Heart left ventricle (tissue), 16 donors: Measurements from ENCODE around the gene CHTF8. TPM values are rescaled to one million over a fixed set of nuclear protein-coding genes. Genes with fewer than 3 reads are reported as not detected.

Source experiments
- ATAC-seq, 4 donors: fragments of 200-7000 bp; cut with Tn5 transposase; one replicate each; pipeline ENCODE4 v1.9.1; 2020 to 2022; ENCODE audit warnings: moderate library complexity in 4 of 4, mild to moderate bottlenecking in 3 of 4, moderate number of reproducible peaks in 1 of 4
- DNase-seq, 5 donors: peaks; one replicate each; pipeline ENCODE4 v3.0.0-alpha.2; 2020
- H3K27ac ChIP-seq, 12 donors: fragments of 200-600 bp; sonication (generic) in 4 of 12; one replicate each; pipeline versions ENCODE4 v1.5.0 to v1.8.0; 2016 to 2022; ENCODE audit warnings: mild to moderate bottlenecking in 2 of 12
- H3K27me3 ChIP-seq, 9 donors: fragments of 200-600 bp; sonication (generic) in 2 of 9; one replicate each; pipeline versions ENCODE4 v1.5.1 to v1.8.0; 2016 to 2022; ENCODE audit warnings: mild to moderate bottlenecking in 3 of 9
- H3K36me3 ChIP-seq, 9 donors: fragments of 200-600 bp; sonication (generic) in 2 of 9; one replicate each; pipeline versions ENCODE4 v1.5.0 to v1.8.0; 2018 to 2022; ENCODE audit warnings: mild to moderate bottlenecking in 2 of 9
- H3K4me1 ChIP-seq, 12 donors: fragments of 200-600 bp; sonication (generic) in 4 of 12; one replicate each; pipeline versions ENCODE4 v1.5.0 to v1.8.0; 2016 to 2022; ENCODE audit warnings: mild to moderate bottlenecking in 3 of 12
- H3K4me3 ChIP-seq, 12 donors: fragments of 200-600 bp; sonication (generic) in 4 of 12; one replicate each; pipeline versions ENCODE4 v1.5.0 to v1.8.0; 2017 to 2022; ENCODE audit warnings: mild to moderate bottlenecking in 9 of 12, moderate library complexity in 4 of 12
- H3K9me3 ChIP-seq, 12 donors: fragments of 200-600 bp; sonication (generic) in 4 of 12; one replicate each; pipeline versions ENCODE4 v1.5.0 to v1.8.0; 2016 to 2022; ENCODE audit warnings: mild to moderate bottlenecking in 1 of 12
- CTCF ChIP-seq, 12 donors: fragments of 200-600 bp; sonication (generic) in 4 of 12; IDR thresholded peaks; one replicate each; pipeline versions ENCODE4 v1.5.0 to v1.8.0; 2018 to 2022; ENCODE audit warnings: antibody characterized with exemption in 12 of 12, mild to moderate bottlenecking in 5 of 12
- POLR2A ChIP-seq, 2 donors: fragments of 450-650 bp; IDR thresholded peaks; one replicate each; pipeline ENCODE4 v1.6.1; 2017; ENCODE audit warnings: antibody characterized with exemption in 2 of 2, mild to moderate bottlenecking in 2 of 2, moderate library complexity in 2 of 2
- WGBS, 4 donors: extraction: QIAGEN DNeasy Blood & Tissue Kit in 2 of 4; methylation state at CpG; one replicate each; pipeline versions ENCODE4 v1.1.5 to v1.1.7; 2013 to 2018; 5-methylcytosine and 5-hydroxymethylcytosine counted together
- intact Hi-C, 10 donors: fragments of 100-400 bp; cut with DNase I; formaldehyde crosslinking; loops; one replicate each; pipeline versions ENCODE4 v1.11.1 to v1.14.2; 2022
- polyA plus RNA-seq, 2 donors: library from polyadenylated mRNA; stranded (reverse); fragments of 200-250 nt; gene quantifications; one replicate each; pipeline ENCODE4 v1.2.3, GENCODE V29; 2013
- total RNA-seq, 9 donors: library from RNA; depleted of rRNA in 2 of 9; stranded (reverse); fragments of >200 nt in 2 of 9; fragmentation: NEBNext Ultra II Directional in 3 of 9; extraction: Animal tissue kit (Norgen Biotek cat#: 25700) in 3 of 9; gene quantifications; one replicate each; pipeline versions ENCODE4 v1.1.0 to v1.2.4, GENCODE V29; 2016 to 2023
- donor health status: ischemic (EF 13 %, LVEDD 7.1; RV severe dilation, severe dysfunction).
- donor health status: healthy with polysubstance abuse.
- donor health status: DM: no; HTN: yes; CAD: no.
- donor health status: DM: no; HTN: no; CAD: no.
- donor health status: ischemic (EF 25% LVEDD 6.9; RV normal size, moderate dysfunction).
- donor health status: ischemic (EF 25% LVEDD 5.7; RV mildly dilated, moderate dysfunction).
- donor health status: healthy.
- donor health status: DM: yes; HTN: yes; CAD: no.
- donor health status: ischemic (EF 35%, LVEDD 5.7; RV mildly dilated, moderate dysfunction).
- donor health status: nonischemic (EF 11% LVEDD 7.7; RV severe dilation, severe dysfunction).
- donor health status: DM: yes; HTN: yes; CAD: no.
- donor health status: PGD.
- donor health status: ischemic (EF 29% LVEDD 5.4; RV normal size, mild dysfunction).
- donor health status: nonischemic (EF 23%, LVEDD 6.1; RV moderate dilation, normal function).

CHTF8 gene
- total and polyA plus RNA-seq, 11 donors, result 18.7 to 79.7 (median 53.2) TPM

GRCh38 chr16:69114346-69114975, 17.9 kb downstream of the CHTF8 start:
- Histone ChIP-seq H3K4me1 (peaks cover 0 to 53% (median 23%) of the 10 kb centered on the region in 12 donors), H3K4me3 (no peak overlapping the region), H3K9me3 (no peaks in the 10 kb centered on the region), H3K36me3 (peaks cover 0 to 73% (median 50%) of the 10 kb centered on the region in 9 donors), H3K27me3 (no peaks in the 10 kb centered on the region), H3K27ac (no peak overlapping the region)
- DNase-seq (no peak), ATAC-seq (no peak)
- WGBS, 4 donors, result 93 to 96% (median 94%) methylated on average over 25 of the region's 25 CpGs
- TF ChIP-seq POLR2A (IDR thresholded peaks at IDR 0.05) (no peak), CTCF (IDR thresholded peaks at IDR 0.05) (no peak)
- intact Hi-C loops, result loop anchor here in 3 of 10 donors (10.0 kb wide), 3 partner anchors 130 to 580 kb away; partner anchors contain the start of gene ZFP90 (in 1 of the 3)

GRCh38 chr16:69113216-69113615, 19.2 kb downstream of the CHTF8 start:
- Histone ChIP-seq H3K27me3 (peaks cover 0 to under 1% (median 0%) of the 10 kb centered on the region in 9 donors), H3K9me3 (no peaks in the 10 kb centered on the region), H3K36me3 (peaks cover 0 to 66% (median 40%) of the 10 kb centered on the region in 9 donors), H3K4me1 (peaks cover 0 to 43% (median 22%) of the 10 kb centered on the region in 12 donors), H3K27ac (no peak overlapping the region), H3K4me3 (no peak overlapping the region)
- intact Hi-C loops, result loop anchor here in 3 of 10 donors (10.0 kb wide), 3 partner anchors 128 to 578 kb away; partner anchors contain the start of gene ZFP90 (in 1 of the 3)
- 94 to 98% (median 97%) methylated on average over 7 of the region's 7 CpGs for WGBS, 4 donors
- no peak for DNase-seq
- peak in 1 of 4 donors; percentile 11 for ATAC-seq
- TF ChIP-seq POLR2A (IDR thresholded peaks at IDR 0.05), result no peak
- TF ChIP-seq CTCF (IDR thresholded peaks at IDR 0.05), result no peak

- peaks cover 0 to 43% (median 23%) of the 10 kb centered on the region in 12 donors for H3K4me1 ChIP-seq
- no peak overlapping the region for H3K27ac ChIP-seq
- no peak for TF ChIP-seq POLR2A (IDR thresholded peaks at IDR 0.05)
- peak; percentile 43 to 77 (median 63) for TF ChIP-seq CTCF (IDR thresholded peaks at IDR 0.05)
- H3K9me3 ChIP-seq, result no peaks in the 10 kb centered on the region
- intact Hi-C loops, result loop anchor here in 3 of 10 donors (10.0 kb wide), 3 partner anchors 128 to 578 kb away; partner anchors contain the start of gene ZFP90 (in 1 of the 3)
- peaks cover 0 to 7% (median 0%) of the 10 kb centered on the region in 9 donors for H3K27me3 ChIP-seq
- H3K36me3 ChIP-seq, result peaks cover 0 to 58% (median 34%) of the 10 kb centered on the region in 9 donors
- DNase-seq (peak in 4 of 5 donors; percentile 50 to 81 (median 59)), ATAC-seq (peak in 3 of 4 donors; percentile 38 to 60 (median 46))
- 54 to 79% (median 62%) methylated on average over 2 to 6 of the region's 6 CpGs for WGBS, 4 donors
- no peak overlapping the region for H3K4me3 ChIP-seq
Observed at GRCh38 chr16:69112285-69113129, 19.9 kb downstream of the CHTF8 start.

GRCh38 chr16:69111876-69112230, 20.5 kb downstream of the CHTF8 start:
- H3K27me3 ChIP-seq, result peaks cover 0 to 12% (median 0%) of the 10 kb centered on the region in 9 donors
- DNase-seq (no peak), ATAC-seq (no peak)
- no peak overlapping the region for H3K27ac ChIP-seq
- TF ChIP-seq POLR2A (IDR thresholded peaks at IDR 0.05) (no peak), CTCF (IDR thresholded peaks at IDR 0.05) (no peak)
- H3K4me3 ChIP-seq, result no peak overlapping the region
- peaks cover 0 to 43% (median 24%) of the 10 kb centered on the region in 12 donors for H3K4me1 ChIP-seq
- H3K9me3 ChIP-seq, result no peaks in the 10 kb centered on the region
- H3K36me3 ChIP-seq, result peaks cover 0 to 54% (median 31%) of the 10 kb centered on the region in 9 donors
- 67 to 78% (median 74%) methylated on average over 5 of the region's 5 CpGs for WGBS, 4 donors
- intact Hi-C loops, result loop anchor here in 3 of 10 donors (10.0 kb wide), 3 partner anchors 127 to 577 kb away; partner anchors contain the start of gene ZFP90 (in 1 of the 3)
